GM21529 (cell line): ENCODE results near the gene ZNRF3.
"Not testable (repeated sequence)": the region's sequence is repeated elsewhere in the genome, so short reads cannot be mapped to it uniquely, and the experiment has no call there.

ENCODE experiments used
- ATAC-seq: cut with Tn5 transposase; IDR thresholded peaks from one replicate; pipeline ENCODE4 v1.9.1; 2021; ENCODE audit not compliant: unreplicated experiment

Gene ZNRF3

GRCh38 chr22:28905256-28905832 is 22.0 kb downstream of the ZNRF3 start:
- no peak for ATAC-seq

GRCh38 chr22:28906312-28906711 is 22.9 kb downstream of the ZNRF3 start:
- no peak for ATAC-seq

GRCh38 chr22:28907311-28908008 is 24.1 kb downstream of the ZNRF3 start:
- peak; percentile 74 for ATAC-seq

GRCh38 chr22:28908810-28909209 is 25.4 kb downstream of the ZNRF3 start:
- not testable (repeated sequence) for ATAC-seq

- no peak for ATAC-seq
Observed at GRCh38 chr22:28909375-28909774, 26.0 kb downstream of the ZNRF3 start.

GRCh38 chr22:28910569-28911303 is 27.4 kb downstream of the ZNRF3 start:
- no peak for ATAC-seq

- ATAC-seq: no peak
Observed at GRCh38 chr22:28911304-28911690, 27.9 kb downstream of the ZNRF3 start.

GRCh38 chr22:28911777-28912669 is 28.7 kb downstream of the ZNRF3 start:
- ATAC-seq: no peak

GRCh38 chr22:28914201-28914600 is 30.8 kb downstream of the ZNRF3 start:
- no peak for ATAC-seq

- no peak for ATAC-seq
Observed at GRCh38 chr22:28915969-28916368, 32.6 kb downstream of the ZNRF3 start.

GRCh38 chr22:28917747-28918549 is 34.6 kb downstream of the ZNRF3 start:
- no peak for ATAC-seq

- ATAC-seq: no peak
Observed at GRCh38 chr22:28918550-28919271, 35.3 kb downstream of the ZNRF3 start.

- no peak for ATAC-seq
Observed at GRCh38 chr22:28920757-28921584, 37.6 kb downstream of the ZNRF3 start.

GRCh38 chr22:28921585-28921879 is 38.2 kb downstream of the ZNRF3 start:
- ATAC-seq: no peak

- ATAC-seq: no peak
Observed at GRCh38 chr22:28922540-28923244, 39.3 kb downstream of the ZNRF3 start.

- no peak for ATAC-seq
Observed at GRCh38 chr22:28923826-28924732, 40.7 kb downstream of the ZNRF3 start.

- no peak for ATAC-seq
Observed at GRCh38 chr22:28925916-28926315, 42.5 kb downstream of the ZNRF3 start.
